Activated T-cell treated with anti-CD3 and anti-CD28 coated beads, Interleukin-2, amount 50 U/mL, for 4 hours (primary cell): Measurements from ENCODE around the gene ECI1. TPM values are rescaled to one million over a fixed set of nuclear protein-coding genes. Genes with fewer than 3 reads are reported as not detected.
"Not testable (repeated sequence)": the region's sequence is repeated elsewhere in the genome, so short reads cannot be mapped to it uniquely, and the experiment has no call there.

ENCODE experiments used
- ATAC-seq, 2 donors: fragments of 200-7000 bp; cut with Tn5 transposase; one replicate each; pipeline ENCODE4 v1.10.0; 2021
- DNase-seq: peaks from one replicate; pipeline ENCODE4 v3.0.0-alpha.2; 2020
- H3K27me3 Mint-ChIP-seq: one replicate; pipeline ENCODE4 v1.8.0; 2021; ENCODE audit warnings: low read depth, mixed read lengths
- H3K36me3 Mint-ChIP-seq: one replicate; pipeline ENCODE4 v1.8.0; 2022; ENCODE audit warnings: mixed read lengths; ENCODE audit not compliant: insufficient read depth
- H3K4me1 Mint-ChIP-seq: one replicate; pipeline ENCODE4 v1.8.0; 2021; ENCODE audit warnings: low read depth, mixed read lengths
- H3K4me3 Mint-ChIP-seq: one replicate; pipeline ENCODE4 v1.8.0; 2021; ENCODE audit warnings: mild to moderate bottlenecking, moderate library complexity, mixed read lengths
- H3K9me3 Mint-ChIP-seq: one replicate; pipeline ENCODE4 v1.8.0; 2021; ENCODE audit warnings: mixed read lengths
- total RNA-seq, 3 donors: library from RNA; stranded (reverse); gene quantifications; one replicate each; pipeline ENCODE4 v1.2.1, GENCODE V29; 2021

Gene ECI1
- total RNA-seq, 3 donors from 2014 or later = 21.6 to 23.8 (median 22.5) TPM

DNA sequence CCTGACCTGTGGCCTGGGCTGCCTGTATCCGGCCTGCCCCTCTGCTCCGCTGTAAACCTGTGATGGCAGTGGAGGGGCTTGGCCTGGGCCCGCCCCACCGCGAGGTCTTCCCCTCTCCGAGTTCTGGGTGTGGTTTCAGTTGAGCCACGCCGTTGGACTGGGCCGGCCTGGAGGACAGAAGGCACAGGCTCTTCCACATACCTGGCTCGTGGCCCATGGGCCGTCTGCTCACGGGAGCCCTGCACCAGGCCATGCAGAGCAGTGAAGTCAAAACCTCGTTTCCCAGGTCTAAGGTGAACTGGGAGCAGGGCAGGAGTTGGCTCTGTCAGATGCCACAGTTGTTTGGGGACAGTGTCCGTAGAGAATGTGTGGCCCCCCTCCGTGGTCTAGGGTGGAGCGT, 22.1 kb upstream of the ECI1 start:
- Mint-ChIP-seq H3K36me3 (no peaks in the 10 kb centered on the region), H3K4me1 (peaks cover 10% of the 10 kb centered on the region), H3K27me3 (no peaks in the 10 kb centered on the region), H3K4me3 (no peak overlapping the region), H3K9me3 (no peaks in the 10 kb centered on the region)
- DNase-seq = no peak
- no peak for ATAC-seq

DNA sequence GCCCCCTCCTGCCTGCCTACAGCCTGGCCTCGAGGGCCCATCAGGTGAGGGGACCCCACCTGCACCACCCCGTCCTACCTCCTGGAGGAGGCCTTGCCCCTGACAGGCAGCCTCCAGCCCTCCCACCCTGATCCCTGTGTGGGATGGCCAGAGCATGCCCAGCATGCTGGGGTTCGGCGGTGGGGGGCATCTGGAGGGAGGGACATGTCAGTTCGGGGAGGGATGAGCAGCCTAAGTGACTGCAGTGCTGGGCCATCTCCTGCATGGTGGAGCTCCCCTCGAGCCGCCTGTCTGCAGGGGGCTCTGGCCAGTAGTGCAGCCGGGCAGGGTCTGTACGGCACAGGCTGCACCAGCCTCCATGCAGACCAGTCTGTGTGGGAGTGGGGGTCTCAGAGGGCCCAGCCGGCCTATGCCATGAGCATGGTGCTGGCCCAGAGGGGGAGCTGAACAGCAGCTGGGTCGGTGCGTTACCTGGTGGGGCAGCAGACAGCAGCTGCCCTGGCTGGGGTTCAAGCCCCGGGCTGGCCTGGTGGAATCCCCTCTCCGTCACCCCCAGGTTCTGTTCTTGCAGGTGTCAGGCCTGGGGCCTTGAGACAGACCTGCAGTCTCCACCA, 20.6 kb upstream of the ECI1 start:
- Mint-ChIP-seq H3K27me3 (no peaks in the 10 kb centered on the region), H3K36me3 (peaks cover 1% of the 10 kb centered on the region), H3K4me1 (peaks cover 11% of the 10 kb centered on the region), H3K4me3 (no peak overlapping the region), H3K9me3 (no peaks in the 10 kb centered on the region)
- ATAC-seq = no peak
- DNase-seq = no peak

DNA sequence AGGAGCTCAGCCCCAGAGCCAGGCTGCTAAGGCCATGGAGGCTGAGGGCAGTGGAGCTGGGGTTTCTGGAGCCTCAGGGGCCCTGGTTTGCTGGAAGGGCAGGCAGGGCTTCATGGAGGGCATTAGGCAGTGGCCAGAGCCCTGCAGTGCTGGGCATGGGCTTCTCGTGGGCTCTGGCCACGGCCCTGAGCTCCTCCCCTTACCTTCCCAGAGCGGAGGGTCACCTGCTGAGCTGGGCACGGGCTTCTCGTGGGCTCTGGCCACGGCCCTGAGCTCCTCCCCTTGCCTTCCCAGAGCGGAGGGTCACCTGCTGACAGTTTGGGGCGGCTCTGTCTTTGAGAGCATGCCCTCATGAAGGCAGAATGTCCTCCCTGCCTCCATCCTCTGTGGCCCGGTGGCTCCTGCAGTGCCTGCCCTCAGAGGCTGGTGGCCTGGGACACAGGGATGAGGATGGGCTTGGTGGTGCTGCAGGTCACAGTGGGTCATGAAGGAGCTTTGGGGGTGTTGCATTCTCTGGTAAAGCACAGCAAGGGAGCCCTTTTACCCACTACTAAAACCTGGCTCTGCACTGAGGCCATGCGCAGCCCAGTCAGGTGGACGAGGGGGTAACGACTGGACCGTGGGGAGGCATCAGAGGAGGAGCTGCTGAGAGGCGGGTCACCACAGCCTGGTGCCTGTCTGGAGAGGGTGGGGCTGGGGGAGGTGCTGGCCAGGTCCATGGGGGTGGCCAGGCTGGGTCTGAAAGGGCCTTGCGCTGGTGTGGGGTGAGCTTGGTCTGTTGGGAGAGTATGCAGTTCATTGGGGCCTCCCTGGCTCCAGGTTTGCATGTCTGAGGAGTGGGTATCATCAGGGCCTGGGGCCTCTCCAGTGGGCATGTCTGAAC, 19.4 kb upstream of the ECI1 start:
- Mint-ChIP-seq H3K4me3 (peak overlapping the region; percentile 21), H3K9me3 (no peaks in the 10 kb centered on the region), H3K36me3 (peaks cover 6% of the 10 kb centered on the region), H3K4me1 (peaks cover 21% of the 10 kb centered on the region), H3K27me3 (no peaks in the 10 kb centered on the region)
- no peak for DNase-seq
- ATAC-seq = no peak

GRCh38 chr16:2270070-2270462, 18.7 kb upstream of the ECI1 start:
- ATAC-seq (no peak), DNase-seq (no peak)
- Mint-ChIP-seq H3K9me3 (no peaks in the 10 kb centered on the region), H3K36me3 (peaks cover 6% of the 10 kb centered on the region), H3K27me3 (no peaks in the 10 kb centered on the region), H3K4me3 (peak overlapping the region; percentile 92), H3K4me1 (peaks cover 27% of the 10 kb centered on the region)

- Mint-ChIP-seq H3K4me1 (peaks cover 38% of the 10 kb centered on the region), H3K36me3 (peaks cover 9% of the 10 kb centered on the region), H3K4me3 (peak within 1 kb of the TSS; percentile 92), H3K27me3 (no peaks in the 10 kb centered on the region), H3K9me3 (no peaks in the 10 kb centered on the region)
- DNase-seq (peak; percentile 96), ATAC-seq (peak; percentile 92)
Observed at GRCh38 chr16:2267913-2268666, 16.7 kb upstream of the ECI1 start, which contains the start of gene RNPS1. TSS of gene RNPS1 (minus strand) at chr16:2268126. CDS start at chr16:2264643, 3,483 bp downstream.

GRCh38 chr16:2267505-2267912, 16.1 kb upstream of the ECI1 start:
- peak overlapping the region; percentile 92 for H3K4me3 Mint-ChIP-seq
- H3K27me3 Mint-ChIP-seq, H3K9me3 Mint-ChIP-seq: not testable (repeated sequence)
- ATAC-seq (peak; percentile 57 to 61), DNase-seq (peak; percentile 17)
- H3K36me3 Mint-ChIP-seq = peaks cover 14% of the 10 kb centered on the region
- H3K4me1 Mint-ChIP-seq = peaks cover 38% of the 10 kb centered on the region

DNA sequence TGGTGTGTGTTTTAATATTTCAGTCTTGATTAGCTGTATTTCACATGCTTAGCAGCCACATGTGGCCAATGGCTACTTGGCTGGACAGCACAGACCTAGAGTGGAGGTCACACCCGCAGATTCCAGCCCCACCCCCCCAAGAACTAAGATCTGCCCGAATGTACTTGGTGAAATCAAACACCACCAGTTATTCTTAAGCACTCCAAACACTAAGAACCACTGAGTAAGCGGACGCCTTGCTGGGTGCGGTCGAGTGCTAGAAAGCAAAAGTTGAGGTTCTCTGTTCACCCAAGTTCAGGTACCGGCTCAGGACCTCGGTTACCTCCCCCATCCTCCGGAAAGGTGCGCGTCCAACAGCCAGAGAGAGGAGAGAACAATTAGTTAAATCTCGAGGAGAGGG, 15.5 kb upstream of the ECI1 start:
- DNase-seq, H3K9me3 Mint-ChIP-seq, H3K27me3 Mint-ChIP-seq, ATAC-seq: not testable (repeated sequence)
- Mint-ChIP-seq H3K4me3 (peak overlapping the region; percentile 92), H3K36me3 (peaks cover 20% of the 10 kb centered on the region), H3K4me1 (peaks cover 38% of the 10 kb centered on the region)

GRCh38 chr16:2263026-2263425, 11.6 kb upstream of the ECI1 start:
- not testable (repeated sequence) for DNase-seq, ATAC-seq, H3K9me3 Mint-ChIP-seq, H3K4me3 Mint-ChIP-seq, H3K27me3 Mint-ChIP-seq
- Mint-ChIP-seq H3K36me3 (peaks cover 28% of the 10 kb centered on the region), H3K4me1 (peaks cover 28% of the 10 kb centered on the region)

- Mint-ChIP-seq H3K4me1 (peaks cover 12% of the 10 kb centered on the region), H3K36me3 (peaks cover 41% of the 10 kb centered on the region), H3K4me3 (no peak overlapping the region), H3K27me3 (no peaks in the 10 kb centered on the region), H3K9me3 (no peaks in the 10 kb centered on the region)
- DNase-seq (no peak), ATAC-seq (no peak)
Observed at GRCh38 chr16:2260250-2260649, 8.9 kb upstream of the ECI1 start.

GRCh38 chr16:2258530-2258929, 7.1 kb upstream of the ECI1 start:
- H3K36me3 Mint-ChIP-seq = peaks cover 43% of the 10 kb centered on the region
- H3K4me3 Mint-ChIP-seq, DNase-seq, H3K4me1 Mint-ChIP-seq, H3K9me3 Mint-ChIP-seq, ATAC-seq, H3K27me3 Mint-ChIP-seq: not testable (repeated sequence)

- H3K36me3 Mint-ChIP-seq = peaks cover 42% of the 10 kb centered on the region
- no peaks in the 10 kb centered on the region for H3K27me3 Mint-ChIP-seq
- ATAC-seq (no peak), DNase-seq (no peak)
- H3K4me3 Mint-ChIP-seq = no peak overlapping the region
- H3K9me3 Mint-ChIP-seq = no peaks in the 10 kb centered on the region
- H3K4me1 Mint-ChIP-seq = peaks cover 3% of the 10 kb centered on the region
Observed at GRCh38 chr16:2257726-2258125, 6.3 kb upstream of the ECI1 start.

DNA sequence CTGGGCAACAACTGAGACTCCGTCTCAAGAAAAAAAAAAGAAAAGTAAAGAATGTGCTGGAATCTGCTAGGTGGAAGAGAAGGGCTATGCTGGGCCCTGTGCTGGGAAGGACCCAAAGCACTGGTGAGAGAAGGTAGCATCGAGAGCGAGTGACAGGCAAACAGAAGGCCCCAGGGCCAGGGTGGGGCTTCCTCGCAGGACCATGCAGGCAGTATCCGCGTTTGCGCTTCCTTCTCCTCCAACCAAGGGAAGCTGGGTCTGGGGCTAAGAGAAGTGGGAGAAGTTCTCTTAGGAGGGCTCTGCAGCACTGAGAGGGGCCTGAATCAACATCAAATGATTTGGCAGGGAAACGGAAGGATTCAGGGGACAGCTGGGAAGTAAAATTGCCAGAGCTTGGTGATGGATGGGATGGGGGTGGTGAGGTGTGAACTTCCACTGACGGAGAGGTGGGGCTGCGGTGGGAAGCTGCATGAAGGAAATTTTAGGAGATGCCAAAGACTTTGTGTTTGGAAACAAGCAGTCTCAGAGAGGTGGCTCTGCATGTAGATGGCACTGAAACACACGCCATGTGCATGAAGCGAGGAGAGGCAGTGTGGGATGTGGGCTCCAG, 5.2 kb upstream of the ECI1 start:
- Mint-ChIP-seq H3K36me3 (peaks cover 35% of the 10 kb centered on the region), H3K4me3 (no peak overlapping the region), H3K27me3 (no peaks in the 10 kb centered on the region), H3K9me3 (no peaks in the 10 kb centered on the region), H3K4me1 (peaks cover 6% of the 10 kb centered on the region)
- ATAC-seq = no peak
- no peak for DNase-seq

DNA sequence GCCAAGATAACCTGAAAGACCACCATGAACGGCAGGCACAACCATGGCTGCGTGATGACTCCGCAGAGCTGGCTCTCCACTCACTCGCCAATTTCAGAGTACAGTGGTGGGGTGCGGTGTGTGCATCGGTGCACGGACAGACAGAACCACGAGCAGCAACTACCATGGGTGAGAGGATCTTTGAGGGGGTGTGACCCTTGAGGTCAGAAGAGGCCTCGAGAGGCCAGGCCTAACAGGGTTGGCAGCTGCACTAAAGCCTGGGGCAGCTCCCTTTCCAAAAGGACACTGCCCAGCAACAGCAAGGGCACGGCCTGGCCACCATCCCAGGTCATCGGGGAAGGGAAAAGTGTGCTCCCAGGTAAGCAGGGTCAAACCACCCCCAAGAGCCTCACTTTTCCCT, 1.9 kb upstream of the ECI1 start:
- H3K9me3 Mint-ChIP-seq = no peaks in the 10 kb centered on the region
- H3K36me3 Mint-ChIP-seq = peaks cover 27% of the 10 kb centered on the region
- no peak overlapping the region for H3K4me3 Mint-ChIP-seq
- ATAC-seq (no peak), DNase-seq (no peak)
- no peaks in the 10 kb centered on the region for H3K27me3 Mint-ChIP-seq
- peaks cover 10% of the 10 kb centered on the region for H3K4me1 Mint-ChIP-seq

DNA sequence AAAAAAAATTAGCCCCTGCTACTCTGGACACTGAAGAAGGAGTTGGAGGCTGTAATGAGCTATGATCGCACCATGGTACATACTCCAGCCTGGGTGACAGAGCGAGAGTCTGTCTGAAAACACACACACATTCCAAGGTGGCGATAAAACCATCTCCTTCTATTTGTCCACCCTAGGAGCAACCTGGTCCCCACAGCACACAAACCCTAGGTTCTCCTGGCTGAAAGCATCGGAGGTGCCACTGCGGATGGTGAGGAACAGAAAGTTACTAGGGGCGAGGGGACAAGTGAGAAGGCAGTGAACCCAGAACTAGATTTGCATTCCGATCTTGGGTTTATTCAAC, 1.4 kb upstream of the ECI1 start:
- H3K4me3 Mint-ChIP-seq = no peak overlapping the region
- peaks cover 10% of the 10 kb centered on the region for H3K4me1 Mint-ChIP-seq
- H3K9me3 Mint-ChIP-seq = no peaks in the 10 kb centered on the region
- DNase-seq (no peak), ATAC-seq (no peak)
- H3K27me3 Mint-ChIP-seq = no peaks in the 10 kb centered on the region
- peaks cover 27% of the 10 kb centered on the region for H3K36me3 Mint-ChIP-seq
